ENCODE measurements around the gene SECTM1.
"Not testable (repeated sequence)": the region's sequence is repeated elsewhere in the genome, so short reads cannot be mapped to it uniquely, and the experiment has no call there.

Gene SECTM1

GRCh38 chr17:82365606-82366295, 32.2 kb upstream of the SECTM1 start:
- no peak for TF ChIP-seq CTCF (IDR thresholded peaks at IDR 0.05; ENCODE audit: low read depth, low read length)
- DNase-seq (ENCODE audit: low read depth in 2 of 2), result no peak
- no peak overlapping the region for H3K4me3 ChIP-seq (replicated peaks in 1 of 2; ENCODE audit: low read depth in 2 of 2, low read length in 2 of 2)

GRCh38 chr17:82361885-82362633, 28.5 kb upstream of the SECTM1 start:
- TF ChIP-seq CTCF (IDR thresholded peaks at IDR 0.05; ENCODE audit: low read depth, low read length), result no peak
- H3K4me3 ChIP-seq (replicated peaks in 1 of 2; ENCODE audit: low read depth in 2 of 2, low read length in 2 of 2), result no peak overlapping the region
- no peak for DNase-seq (ENCODE audit: low read depth in 2 of 2)

GRCh38 chr17:82359451-82360074, 26.0 kb upstream of the SECTM1 start:
- not testable (repeated sequence) for H3K4me3 ChIP-seq (replicated peaks in 1 of 2; ENCODE audit: low read depth in 2 of 2, low read length in 2 of 2); DNase-seq (ENCODE audit: low read depth in 2 of 2)

- DNase-seq (ENCODE audit: low read depth in 2 of 2), result no peak
- TF ChIP-seq CTCF (IDR thresholded peaks at IDR 0.05; ENCODE audit: low read depth, low read length), result no peak
- no peak within 1 kb of the TSS for H3K4me3 ChIP-seq (replicated peaks in 1 of 2; ENCODE audit: low read depth in 2 of 2, low read length in 2 of 2)
These were observed 25.1 kb upstream of the SECTM1 start, which contains the start of gene TEX19 for GRCh38 chr17:82358465-82359350. Gene TEX19 (plus strand): TSS chr17:82359247. CDS start chr17:82362151, 2,904 bp downstream.

GRCh38 chr17:82357394-82357793, 23.8 kb upstream of the SECTM1 start:
- H3K4me3 ChIP-seq (replicated peaks in 1 of 2; ENCODE audit: low read depth in 2 of 2, low read length in 2 of 2), result no peak overlapping the region
- no peak for TF ChIP-seq CTCF (IDR thresholded peaks at IDR 0.05; ENCODE audit: low read depth, low read length)

GRCh38 chr17:82356845-82357355, 23.3 kb upstream of the SECTM1 start:
- H3K4me3 ChIP-seq (replicated peaks in 1 of 2; ENCODE audit: low read depth in 2 of 2, low read length in 2 of 2), result no peak overlapping the region
- no peak for TF ChIP-seq CTCF (IDR thresholded peaks at IDR 0.05; ENCODE audit: low read depth, low read length)
- no peak for DNase-seq (ENCODE audit: low read depth in 2 of 2)

More at GRCh38 chr17:82357394-82357793, 23.8 kb upstream of the SECTM1 start:
- DNase-seq (ENCODE audit: low read depth in 2 of 2), result no peak
